ENCODE results near the gene PROS1.

DNA sequence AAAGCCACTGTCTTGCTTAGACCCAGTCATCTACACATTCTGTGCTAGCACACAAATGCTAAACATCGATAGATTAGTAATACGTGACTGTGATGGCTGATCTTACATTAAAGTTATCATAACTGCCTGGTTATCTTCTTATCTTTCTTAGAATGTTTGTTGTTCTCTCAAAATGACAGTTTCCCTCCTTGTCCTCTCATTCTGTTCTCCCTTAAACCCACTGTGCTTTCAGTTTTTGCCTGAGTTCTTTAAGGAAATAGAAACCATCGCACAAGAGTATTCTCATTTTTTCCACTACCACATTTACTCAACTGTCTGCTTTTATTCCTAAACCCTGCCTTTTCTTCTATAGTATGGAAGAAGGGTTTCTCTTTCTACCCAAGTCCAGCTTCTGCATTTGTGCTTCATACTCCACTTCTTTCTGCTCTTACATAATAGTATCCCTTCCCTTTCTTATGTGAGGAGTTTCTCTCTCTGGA is 37.6 kb upstream of the PROS1 start:
- TF ChIP-seq EZH2 (IDR thresholded peaks at IDR 0.05; ENCODE audit: borderline replicate concordance, insufficient read depth, low read length, poor library complexity, severe bottlenecking) (no peak), TAF1 (IDR thresholded peaks at IDR 0.05; ENCODE audit: low read depth) (no peak), EP300 (conservative IDR thresholded peaks at IDR 0.05; ENCODE audit: poor library complexity, severe bottlenecking) (no peak), MXI1 (conservative IDR thresholded peaks at IDR 0.05; ENCODE audit: poor library complexity, severe bottlenecking) (no peak)
- TF ChIP-seq, protein P1, sequence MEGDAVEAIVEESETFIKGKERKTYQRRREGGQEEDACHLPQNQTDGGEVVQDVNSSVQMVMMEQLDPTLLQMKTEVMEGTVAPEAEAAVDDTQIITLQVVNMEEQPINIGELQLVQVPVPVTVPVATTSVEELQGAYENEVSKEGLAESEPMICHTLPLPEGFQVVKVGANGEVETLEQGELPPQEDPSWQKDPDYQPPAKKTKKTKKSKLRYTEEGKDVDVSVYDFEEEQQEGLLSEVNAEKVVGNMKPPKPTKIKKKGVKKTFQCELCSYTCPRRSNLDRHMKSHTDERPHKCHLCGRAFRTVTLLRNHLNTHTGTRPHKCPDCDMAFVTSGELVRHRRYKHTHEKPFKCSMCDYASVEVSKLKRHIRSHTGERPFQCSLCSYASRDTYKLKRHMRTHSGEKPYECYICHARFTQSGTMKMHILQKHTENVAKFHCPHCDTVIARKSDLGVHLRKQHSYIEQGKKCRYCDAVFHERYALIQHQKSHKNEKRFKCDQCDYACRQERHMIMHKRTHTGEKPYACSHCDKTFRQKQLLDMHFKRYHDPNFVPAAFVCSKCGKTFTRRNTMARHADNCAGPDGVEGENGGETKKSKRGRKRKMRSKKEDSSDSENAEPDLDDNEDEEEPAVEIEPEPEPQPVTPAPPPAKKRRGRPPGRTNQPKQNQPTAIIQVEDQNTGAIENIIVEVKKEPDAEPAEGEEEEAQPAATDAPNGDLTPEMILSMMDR (IDR thresholded peaks at IDR 0.05; ENCODE audit: poor library complexity, severe bottlenecking) = no peak
- TF ChIP-seq, protein P2, sequence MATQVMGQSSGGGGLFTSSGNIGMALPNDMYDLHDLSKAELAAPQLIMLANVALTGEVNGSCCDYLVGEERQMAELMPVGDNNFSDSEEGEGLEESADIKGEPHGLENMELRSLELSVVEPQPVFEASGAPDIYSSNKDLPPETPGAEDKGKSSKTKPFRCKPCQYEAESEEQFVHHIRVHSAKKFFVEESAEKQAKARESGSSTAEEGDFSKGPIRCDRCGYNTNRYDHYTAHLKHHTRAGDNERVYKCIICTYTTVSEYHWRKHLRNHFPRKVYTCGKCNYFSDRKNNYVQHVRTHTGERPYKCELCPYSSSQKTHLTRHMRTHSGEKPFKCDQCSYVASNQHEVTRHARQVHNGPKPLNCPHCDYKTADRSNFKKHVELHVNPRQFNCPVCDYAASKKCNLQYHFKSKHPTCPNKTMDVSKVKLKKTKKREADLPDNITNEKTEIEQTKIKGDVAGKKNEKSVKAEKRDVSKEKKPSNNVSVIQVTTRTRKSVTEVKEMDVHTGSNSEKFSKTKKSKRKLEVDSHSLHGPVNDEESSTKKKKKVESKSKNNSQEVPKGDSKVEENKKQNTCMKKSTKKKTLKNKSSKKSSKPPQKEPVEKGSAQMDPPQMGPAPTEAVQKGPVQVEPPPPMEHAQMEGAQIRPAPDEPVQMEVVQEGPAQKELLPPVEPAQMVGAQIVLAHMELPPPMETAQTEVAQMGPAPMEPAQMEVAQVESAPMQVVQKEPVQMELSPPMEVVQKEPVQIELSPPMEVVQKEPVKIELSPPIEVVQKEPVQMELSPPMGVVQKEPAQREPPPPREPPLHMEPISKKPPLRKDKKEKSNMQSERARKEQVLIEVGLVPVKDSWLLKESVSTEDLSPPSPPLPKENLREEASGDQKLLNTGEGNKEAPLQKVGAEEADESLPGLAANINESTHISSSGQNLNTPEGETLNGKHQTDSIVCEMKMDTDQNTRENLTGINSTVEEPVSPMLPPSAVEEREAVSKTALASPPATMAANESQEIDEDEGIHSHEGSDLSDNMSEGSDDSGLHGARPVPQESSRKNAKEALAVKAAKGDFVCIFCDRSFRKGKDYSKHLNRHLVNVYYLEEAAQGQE (IDR thresholded peaks at IDR 0.05; ENCODE audit: borderline replicate concordance) = no peak

Data from neural cell (in vitro differentiated cells).